MM.1S (cell line): ENCODE results near the gene WASF2.

ENCODE experiments used
- EZH2phosphoT487 ChIP-seq: fragments of 300-600 bp; sonication (generic); IDR thresholded peaks from 2 replicates; pipeline ENCODE4 v1.6.1; 2018; ENCODE audit warnings: antibody characterized with exemption, low read length
- TF ChIP-seq, protein P1 (sequence below): fragments of 300-600 bp; sonication (generic); IDR thresholded peaks from 2 replicates; pipeline ENCODE4 v1.5.1; 2016; ENCODE audit warnings: antibody characterized with exemption, low read length, mixed read lengths

DNA sequence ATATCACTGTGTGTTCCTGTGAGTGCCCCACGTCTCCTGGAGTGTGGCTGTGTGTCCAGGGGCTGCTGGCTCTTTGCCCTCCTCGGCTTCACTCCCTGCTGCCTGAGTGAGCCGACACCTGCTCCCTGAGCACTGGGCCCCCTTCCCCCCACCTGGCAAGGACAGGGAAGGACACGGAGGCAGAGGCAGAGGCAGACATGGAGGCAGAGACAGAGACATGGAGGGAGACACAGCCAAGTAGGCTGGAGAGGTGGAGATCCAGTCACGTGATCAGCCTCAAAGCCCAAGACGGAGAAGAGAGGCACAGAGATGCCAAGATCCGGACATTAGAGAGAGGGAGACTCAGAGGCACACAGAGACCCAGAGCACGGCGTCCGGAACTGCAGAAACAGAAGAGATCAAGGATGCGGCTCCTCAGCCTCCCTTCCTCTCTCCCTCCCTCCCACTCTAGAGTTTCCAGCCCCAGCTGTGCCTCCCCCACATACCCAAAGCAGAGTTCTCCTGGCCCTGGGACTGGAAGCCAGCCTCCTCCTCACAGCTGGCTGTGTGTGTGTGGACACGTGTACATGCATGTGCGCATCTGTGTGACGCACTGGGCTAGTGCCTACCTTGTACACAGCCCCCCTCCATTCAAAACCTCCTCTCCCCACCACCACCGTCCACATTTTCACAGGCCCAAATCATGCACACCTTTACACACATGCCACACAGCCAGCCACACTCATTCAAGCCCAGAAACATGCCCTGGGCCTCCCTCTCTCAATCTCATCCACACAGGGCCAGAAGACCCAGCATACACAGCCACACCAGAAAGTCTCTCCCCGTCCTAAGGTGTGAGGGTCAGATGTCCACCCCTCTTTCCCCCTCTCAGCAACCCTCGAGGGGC is 39.1 kb upstream of the WASF2 start:
- no peak for TF ChIP-seq EZH2phosphoT487
- TF ChIP-seq, protein P1, sequence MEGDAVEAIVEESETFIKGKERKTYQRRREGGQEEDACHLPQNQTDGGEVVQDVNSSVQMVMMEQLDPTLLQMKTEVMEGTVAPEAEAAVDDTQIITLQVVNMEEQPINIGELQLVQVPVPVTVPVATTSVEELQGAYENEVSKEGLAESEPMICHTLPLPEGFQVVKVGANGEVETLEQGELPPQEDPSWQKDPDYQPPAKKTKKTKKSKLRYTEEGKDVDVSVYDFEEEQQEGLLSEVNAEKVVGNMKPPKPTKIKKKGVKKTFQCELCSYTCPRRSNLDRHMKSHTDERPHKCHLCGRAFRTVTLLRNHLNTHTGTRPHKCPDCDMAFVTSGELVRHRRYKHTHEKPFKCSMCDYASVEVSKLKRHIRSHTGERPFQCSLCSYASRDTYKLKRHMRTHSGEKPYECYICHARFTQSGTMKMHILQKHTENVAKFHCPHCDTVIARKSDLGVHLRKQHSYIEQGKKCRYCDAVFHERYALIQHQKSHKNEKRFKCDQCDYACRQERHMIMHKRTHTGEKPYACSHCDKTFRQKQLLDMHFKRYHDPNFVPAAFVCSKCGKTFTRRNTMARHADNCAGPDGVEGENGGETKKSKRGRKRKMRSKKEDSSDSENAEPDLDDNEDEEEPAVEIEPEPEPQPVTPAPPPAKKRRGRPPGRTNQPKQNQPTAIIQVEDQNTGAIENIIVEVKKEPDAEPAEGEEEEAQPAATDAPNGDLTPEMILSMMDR: no peak
